Forelimb muscle (tissue), 1 donor: ENCODE results near the gene RNF8. TPM values are rescaled to one million over a fixed set of nuclear protein-coding genes. Genes with fewer than 3 reads are reported as not detected.
"Not testable (repeated sequence)": the region's sequence is repeated elsewhere in the genome, so short reads cannot be mapped to it uniquely, and the experiment has no call there.

Source experiments
- DNase-seq: peaks from one replicate; pipeline ENCODE4 v3.0.0-alpha.2; 2013; ENCODE audit warnings: low read depth
- polyA plus RNA-seq: library from polyadenylated mRNA; unstranded; fragments of 120-200 nt; gene quantifications from one replicate; pipeline ENCODE4 v1.2.1, GENCODE V29; 2013; ENCODE audit not compliant: insufficient read length

Gene RNF8, protein sequence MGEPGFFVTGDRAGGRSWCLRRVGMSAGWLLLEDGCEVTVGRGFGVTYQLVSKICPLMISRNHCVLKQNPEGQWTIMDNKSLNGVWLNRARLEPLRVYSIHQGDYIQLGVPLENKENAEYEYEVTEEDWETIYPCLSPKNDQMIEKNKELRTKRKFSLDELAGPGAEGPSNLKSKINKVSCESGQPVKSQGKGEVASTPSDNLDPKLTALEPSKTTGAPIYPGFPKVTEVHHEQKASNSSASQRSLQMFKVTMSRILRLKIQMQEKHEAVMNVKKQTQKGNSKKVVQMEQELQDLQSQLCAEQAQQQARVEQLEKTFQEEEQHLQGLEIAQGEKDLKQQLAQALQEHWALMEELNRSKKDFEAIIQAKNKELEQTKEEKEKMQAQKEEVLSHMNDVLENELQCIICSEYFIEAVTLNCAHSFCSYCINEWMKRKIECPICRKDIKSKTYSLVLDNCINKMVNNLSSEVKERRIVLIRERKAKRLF
- 15.8 TPM for polyA plus RNA-seq

DNA sequence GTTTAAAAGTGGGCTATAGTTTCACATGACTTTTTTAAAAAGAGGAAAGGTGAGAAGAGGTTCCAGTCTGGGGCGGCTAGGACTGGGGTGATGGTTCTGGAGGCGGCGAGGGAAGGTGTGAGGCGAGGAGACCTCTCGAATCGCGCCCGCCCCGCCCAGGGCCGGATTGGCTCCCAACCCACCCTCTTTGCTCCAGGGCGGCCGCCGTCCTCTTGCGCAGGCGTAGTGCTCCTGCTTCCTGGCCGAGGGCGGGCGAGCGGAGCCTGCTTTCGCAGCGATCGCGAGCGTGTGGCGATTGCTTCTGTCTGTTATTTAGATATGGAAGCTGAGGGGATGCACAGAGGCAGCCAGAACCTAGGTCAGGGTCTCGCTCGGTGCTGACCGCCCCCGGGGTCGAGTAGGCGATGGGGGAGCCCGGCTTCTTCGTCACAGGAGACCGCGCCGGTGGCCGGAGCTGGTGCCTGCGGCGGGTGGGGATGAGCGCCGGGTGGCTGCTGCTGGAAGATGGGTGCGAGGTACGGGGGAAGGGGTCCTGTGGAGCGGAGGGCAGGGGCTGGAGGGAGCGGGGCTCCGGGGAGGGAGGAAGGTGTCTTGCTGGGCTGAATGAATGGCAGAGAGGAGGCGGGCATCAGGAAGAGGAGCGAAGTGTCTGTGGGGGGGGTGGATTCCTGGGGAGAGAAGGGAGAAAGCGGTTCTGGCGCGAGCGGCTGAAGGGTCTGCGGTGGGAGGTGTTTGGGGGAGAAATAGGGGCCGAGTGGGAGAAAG lies at the start of gene RNF8:
TSS of gene RNF8 (plus strand) at position 223 of the 765 bp plus-strand sequence. CDS start at position 405, 182 bp downstream.
- peak; percentile 71 for DNase-seq

- no peak for DNase-seq
These were observed 49.0 kb upstream of the RNF8 start for GRCh38 chr6:37304766-37305165.

GRCh38 chr6:37305841-37306425 lies 47.9 kb upstream of the RNF8 start:
- DNase-seq, result no peak

- no peak for DNase-seq
These were observed 47.1 kb upstream of the RNF8 start for GRCh38 chr6:37306624-37307222.

DNA sequence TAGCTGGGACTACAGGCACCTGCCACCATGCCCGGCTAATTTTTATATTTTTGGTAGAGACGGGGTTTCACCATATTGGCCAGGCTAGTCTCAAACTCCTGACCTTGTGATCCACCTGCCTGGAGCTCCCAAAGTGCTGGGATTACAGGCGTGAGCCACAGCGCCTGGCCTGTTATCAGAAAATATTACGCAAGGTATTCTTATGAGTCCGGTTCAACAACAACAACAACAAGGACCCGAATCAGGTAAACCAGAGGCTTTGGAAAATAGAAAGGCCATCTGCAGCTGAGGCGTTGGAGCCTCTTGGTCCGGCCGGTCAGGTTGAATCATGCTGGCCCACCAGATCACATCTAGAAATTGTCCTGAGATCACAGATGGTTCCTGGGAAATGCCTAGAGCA lies 46.3 kb upstream of the RNF8 start:
- DNase-seq, result not testable (repeated sequence)

DNA sequence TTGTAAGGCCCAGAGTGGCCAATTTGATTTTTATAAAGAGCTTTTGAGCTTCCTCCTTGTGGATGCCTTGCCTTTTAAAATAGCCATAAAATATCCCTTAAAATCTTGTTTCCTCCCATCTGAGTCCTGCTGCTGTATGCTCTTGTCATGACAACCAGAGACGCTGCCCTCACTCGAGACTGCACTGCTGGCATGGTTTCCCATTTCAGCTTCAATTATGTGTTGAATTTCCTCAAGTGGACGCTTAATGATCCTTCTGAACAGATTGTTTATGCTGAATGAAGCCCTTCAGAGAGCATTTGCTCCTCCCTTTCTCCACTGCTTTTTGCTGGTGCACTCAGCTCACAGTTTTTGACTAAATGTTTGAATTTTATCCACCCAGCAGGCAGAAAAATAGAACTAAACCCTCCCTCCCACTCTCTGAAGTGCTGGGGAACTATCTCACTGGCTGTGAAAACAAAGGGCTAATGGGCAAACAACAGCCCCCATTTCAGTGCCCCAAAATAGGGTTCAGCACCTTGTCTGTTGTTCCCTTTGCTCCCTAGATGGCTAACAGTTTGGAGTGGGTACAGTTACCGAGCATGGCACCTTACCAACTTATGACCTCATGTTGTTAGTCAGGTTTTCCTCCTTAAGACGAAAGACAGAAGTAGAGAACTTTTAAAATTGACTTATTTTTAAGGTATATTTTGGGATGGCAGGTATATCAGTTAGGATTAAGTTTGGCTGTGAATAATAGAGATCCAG lies 45.5 kb upstream of the RNF8 start:
- peak; percentile 64 for DNase-seq

- no peak for DNase-seq
These were observed 44.7 kb upstream of the RNF8 start for GRCh38 chr6:37309046-37309445.

GRCh38 chr6:37309692-37310091 lies 44.1 kb upstream of the RNF8 start:
- DNase-seq, result no peak

DNA sequence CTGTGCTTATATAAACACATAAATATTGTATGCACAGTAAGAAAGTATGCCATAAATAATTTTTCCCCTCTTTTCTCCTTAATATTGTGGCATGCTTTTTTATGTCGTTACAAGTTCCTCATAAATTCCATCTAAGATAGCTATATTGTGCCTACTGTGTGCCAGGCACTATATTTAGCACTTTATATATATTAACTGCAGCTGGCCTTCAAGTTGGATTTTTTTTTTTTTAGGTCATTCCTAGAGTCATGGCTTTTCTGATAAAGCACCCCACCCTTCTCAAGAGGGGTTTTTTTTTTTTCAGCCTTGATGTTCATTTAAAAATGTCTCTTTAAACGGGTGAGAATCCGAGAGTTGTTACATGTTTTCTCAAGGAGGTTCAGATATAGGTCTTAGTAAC lies 42.8 kb upstream of the RNF8 start:
- DNase-seq, result no peak

DNA sequence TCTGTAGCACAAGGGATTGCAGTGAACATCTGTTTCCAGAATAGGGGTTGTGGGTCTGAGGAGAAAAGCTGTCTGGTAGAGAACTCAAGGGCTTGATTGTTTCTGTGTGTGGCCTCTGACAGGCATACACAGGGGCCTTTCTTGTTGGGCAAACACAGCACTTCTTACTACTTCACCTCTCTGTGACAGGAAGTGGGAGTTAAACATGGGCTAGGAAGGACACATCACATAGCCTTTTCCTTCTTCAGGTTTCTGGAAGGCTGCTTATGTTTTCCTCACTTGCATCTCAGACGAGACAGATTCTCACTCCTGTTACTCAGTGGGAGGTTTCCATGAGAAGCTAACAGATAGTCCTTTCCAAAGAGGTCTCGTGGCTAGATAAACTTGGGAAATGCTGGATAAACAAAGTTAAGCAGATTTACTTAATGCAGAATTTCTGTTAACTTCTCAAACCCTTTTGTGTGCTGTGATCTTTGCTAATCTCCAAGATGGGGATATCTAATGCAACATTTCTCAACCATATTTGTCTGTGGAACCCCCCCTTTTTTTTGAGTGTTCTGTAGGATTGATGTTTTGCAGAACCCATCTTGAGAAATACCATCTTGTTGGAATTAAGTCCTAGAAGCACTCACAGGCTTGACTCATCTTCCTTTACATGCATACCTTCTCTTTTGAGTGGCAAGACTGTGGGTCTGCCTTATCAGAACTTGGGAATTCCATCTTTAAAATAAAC lies 41.9 kb upstream of the RNF8 start:
- no peak for DNase-seq

DNA sequence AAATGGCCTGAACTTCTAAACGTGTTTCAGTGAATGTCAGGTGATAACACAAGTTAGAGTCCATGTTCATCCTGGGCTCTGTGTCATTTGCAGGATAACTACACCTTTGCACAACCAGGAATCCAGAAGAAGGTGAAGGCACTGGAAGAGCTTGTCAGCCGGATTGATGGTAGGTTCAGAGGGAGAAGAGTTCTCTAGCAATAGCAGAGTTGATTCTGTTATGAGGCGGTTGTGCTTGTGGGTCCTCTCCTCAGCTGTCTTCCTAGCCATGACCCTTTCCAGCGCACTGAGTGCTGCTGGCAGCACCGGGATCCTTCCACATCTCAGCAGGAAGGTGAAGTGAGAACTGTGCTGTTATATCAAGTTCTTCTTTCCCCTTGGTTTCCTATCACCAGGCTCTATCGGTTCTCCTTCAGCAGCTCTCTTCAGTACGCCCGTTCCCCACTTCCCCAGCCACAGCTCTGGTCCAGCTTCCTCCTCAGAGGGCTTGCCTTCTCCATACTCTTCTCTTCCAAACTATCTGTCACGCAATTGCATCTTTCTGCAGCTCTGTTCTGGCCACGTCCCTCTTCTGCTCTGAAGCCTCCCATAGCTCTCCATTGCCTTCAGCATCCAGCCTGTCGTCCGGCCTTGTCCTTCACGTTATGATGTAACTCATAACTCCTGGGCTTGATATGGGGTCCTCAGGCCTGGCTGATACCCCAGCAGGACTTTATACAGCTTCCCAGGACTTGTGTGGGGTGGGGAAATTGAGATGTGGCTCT lies 39.9 kb upstream of the RNF8 start:
- DNase-seq, result no peak

DNA sequence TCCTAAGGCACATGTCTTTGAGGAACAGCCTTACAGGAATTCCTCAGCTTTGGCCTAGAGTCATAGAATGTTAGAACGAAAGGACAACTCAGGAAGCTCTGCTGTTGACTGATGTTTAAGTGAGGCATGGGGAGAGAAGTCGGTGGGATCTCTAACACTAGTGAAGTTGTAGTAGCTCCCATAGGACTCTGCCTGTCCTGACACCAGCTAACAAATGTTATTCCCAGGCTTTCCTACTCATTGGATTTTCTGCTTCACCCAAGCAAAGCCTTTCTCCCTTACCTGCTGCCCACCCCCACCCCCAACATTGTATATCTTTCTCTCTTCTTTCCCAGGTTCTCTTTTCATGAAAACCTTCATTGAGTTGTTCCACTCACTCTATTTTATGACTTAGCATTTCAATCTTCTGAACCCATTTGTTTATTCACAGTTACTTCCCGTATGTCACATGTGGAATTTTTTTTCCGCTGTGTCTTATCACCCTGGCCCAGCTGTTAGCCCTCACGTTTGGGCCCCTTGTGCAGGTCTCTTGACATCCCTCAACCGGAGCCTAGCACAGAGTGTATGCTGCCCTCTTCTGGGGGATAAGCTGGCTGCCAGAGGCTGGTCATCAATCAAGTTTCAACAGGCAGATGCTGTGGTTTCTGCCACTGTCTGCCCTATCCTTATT lies 39.2 kb upstream of the RNF8 start:
- DNase-seq, result no peak

DNA sequence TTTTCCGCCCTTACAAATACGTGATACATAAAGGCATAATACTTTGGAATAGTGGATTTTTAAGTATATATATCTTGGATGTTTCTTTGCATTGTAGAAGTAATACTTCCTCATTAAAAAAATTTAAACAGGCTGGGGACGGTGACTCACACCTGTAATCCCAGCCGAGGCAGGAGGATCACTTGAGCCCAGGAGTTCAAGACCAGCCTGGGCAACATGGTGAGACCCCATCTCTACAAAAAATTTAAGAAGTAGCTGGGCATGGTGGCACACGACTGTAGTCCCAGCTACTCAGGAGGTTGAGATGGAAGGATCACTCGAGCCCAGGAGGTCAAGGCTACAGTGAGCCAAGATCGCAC lies 38.6 kb upstream of the RNF8 start:
- DNase-seq, result no peak

- no peak for DNase-seq
These were observed 37.7 kb upstream of the RNF8 start for GRCh38 chr6:37316071-37316470.

DNA sequence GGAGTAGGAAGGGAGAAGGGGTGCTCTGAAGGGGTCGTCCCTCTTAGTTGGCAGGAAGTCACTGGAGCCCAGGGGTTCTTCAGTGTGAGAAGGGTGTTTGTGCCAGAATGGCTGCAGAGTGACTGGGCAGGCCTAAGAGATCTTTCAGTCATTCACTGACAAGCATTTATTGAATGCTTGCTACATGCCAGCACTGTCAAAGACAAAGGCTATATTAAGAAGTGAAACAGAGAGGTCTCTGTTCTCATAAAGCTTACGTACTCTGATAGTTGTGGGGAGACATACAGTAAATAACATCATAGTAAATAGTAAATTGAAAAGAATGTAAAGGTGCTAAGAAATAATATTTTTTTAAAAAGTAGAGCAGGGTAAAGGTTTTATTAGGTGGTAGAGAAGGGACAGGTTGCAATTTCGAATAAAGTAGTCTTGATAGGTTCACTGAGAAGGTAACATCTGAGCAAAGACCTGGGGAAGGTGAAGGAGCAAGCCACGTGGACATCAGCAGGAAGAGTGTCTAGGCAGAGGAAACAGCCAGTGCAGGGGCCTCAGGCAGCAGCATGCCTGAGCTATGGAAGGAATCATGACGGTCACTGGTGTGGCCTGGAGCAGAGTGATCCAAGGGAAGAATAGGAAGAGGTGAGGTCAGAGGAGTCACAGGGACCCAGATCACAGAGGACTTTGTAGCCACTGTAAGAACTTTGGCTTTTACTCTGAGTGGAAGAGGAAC lies 36.3 kb upstream of the RNF8 start:
- DNase-seq, result no peak

DNA sequence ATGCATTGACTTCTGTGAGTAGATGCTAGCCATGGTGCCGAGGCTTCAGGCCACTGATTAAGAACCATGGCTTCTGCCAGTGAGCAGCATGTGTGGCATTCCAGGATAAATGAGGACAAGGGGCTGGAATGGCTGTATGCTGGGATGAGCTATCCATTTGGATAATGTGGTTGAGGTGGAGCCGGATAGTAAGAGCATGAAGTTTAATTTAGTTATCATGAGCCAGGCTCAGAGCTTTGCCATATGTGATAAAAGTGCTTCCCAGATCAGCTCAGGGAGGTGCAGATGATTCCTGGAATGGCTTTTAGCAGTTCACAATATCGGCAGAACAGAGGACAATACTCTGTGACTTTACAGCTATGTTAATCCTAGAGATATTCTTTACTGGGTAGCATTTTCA lies 34.6 kb upstream of the RNF8 start:
- DNase-seq, result no peak

DNA sequence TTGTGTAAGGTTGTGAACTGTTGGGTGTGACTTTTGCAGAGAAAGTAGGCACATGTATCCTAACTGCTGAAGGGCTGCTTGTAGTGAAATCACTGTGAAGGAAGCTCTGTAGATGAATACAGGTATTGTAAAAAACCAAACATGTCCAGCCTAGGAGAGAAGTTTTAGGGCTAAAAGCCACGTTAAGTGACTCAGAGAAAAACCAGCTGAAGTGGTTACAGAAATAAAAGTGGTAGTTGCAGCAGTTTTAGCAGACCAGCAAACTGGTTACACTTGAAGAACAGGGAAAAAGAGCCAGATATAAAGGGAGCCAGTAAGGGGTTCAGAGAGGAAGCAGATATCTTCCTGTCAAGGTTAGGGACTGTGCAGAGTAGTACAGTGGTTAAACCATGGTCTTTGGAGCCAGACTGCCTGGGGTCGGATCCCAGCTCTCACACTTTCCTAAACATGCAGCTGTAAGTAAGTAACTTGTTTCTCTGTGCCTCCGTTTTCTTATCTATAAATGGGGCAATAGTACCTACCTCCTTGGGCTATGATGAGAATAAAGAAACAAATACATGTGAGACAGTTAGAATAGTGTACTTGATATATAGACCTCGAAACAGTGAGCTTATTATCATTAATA lies 33.8 kb upstream of the RNF8 start:
- DNase-seq, result no peak

DNA sequence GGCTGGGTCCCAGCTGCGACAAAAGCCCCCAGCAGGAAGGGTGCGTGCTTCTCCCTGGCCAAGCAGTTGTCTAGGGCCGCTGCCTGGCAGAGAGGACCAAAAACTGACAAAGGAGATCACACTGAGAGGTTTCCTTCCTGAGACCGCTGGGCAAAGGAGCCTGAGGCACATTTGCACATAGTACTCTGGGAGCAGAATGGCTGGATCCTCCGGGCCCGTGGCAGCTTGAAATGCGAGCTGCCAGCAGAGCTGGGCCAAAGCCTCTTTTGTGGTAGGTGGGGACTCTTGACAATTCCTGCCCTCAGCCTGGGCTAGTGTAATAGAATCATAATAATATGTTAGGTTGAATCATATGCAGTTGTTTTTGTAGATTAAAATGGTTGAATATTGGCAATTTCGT lies 33.1 kb upstream of the RNF8 start:
- no peak for DNase-seq
